Transverse colon (tissue), 4 donors: ENCODE measurements around the gene SLC25A29.

ENCODE experiments used
- CTCF ChIP-seq, 5 experiments: fragments of 200-600 bp in 3 of 5; fragments of 450-650 bp in 2 of 5; sonication (generic) in 3 of 5; IDR thresholded peaks; 1 replicate in 2 of 5; 2 replicates in 3 of 5; pipeline ENCODE4 v1.5.1; 2016 to 2017; ENCODE audit warnings: antibody characterized with exemption in 5 of 5, inconsistent platforms in 3 of 5, mild to moderate bottlenecking in 2 of 5, moderate library complexity in 1 of 5
- POLR2AphosphoS5 ChIP-seq, 3 donors: sonication (generic); formaldehyde crosslinking; IDR thresholded peaks; one replicate each; pipeline ENCODE4 v1.6.1; 2016; ENCODE audit warnings: antibody characterized with exemption in 3 of 3

DNA sequence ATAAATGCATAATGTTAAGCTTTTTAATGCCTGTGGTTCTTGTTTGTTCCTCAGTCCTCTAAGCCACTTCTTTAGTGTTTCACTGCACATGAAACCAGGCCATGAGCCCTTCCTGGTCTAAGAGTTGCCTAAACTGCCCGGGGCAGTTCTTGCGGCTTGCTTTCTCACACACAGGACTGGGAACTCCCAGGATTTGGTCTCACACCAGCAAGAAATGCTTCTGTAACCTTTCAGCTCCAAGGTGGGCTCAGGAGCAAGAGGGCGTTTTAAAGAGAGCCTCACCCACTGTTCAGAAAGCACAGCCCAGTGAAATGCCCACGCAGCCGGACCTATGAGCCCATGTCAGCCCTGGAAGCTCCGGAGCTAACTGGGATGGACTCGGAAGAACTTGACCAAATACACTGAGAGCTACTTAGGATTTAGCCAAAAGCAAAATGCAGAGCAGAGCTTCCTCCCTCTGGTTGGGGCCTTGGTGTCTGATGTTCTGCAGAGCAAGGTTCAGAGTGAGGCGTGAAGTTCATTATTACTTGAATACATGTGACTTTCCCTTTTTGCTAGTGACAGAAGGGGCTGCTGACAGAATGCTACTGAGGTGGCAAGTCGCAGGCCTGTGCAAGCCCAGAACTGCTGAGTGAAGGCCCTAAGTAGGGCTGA lies 23.4 kb downstream of the SLC25A29 start:
- no peak for TF ChIP-seq CTCF (IDR thresholded peaks at IDR 0.05)
- TF ChIP-seq POLR2AphosphoS5 (IDR thresholded peaks at IDR 0.05), result no peak
